Measurements from ENCODE around the gene CTSW. TPM values are rescaled to one million over a fixed set of nuclear protein-coding genes. Genes with fewer than 3 reads are reported as not detected.

The CTSW gene
- total RNA-seq, 4 donors from 2014 or later, result 1.1 to 1.8 TPM; not detected in 2

DNA sequence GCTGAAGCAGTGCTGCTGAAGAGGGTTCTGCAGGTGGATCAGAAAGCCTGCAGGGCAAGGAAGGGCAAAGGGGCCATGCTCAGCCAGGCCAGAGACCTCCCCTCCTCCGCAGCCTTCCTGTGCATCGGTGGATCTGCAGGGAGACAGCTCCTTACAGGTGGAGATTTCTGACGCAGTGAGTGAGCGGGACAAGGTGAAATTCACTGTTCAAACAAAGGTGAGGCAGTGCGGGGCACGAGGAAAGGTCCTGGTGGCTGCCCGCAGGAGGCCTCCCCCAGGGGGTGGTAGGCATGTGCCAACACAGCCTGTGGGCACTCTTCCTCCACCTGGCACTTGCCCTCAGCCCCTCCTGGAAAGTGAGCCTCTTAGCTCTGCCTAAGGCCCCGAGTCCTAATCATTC lies 30.3 kb upstream of the CTSW start:
- intact Hi-C loops (cut with DNase I; ENCODE audit: low total_unique reads), result no loop called here
- Histone ChIP-seq H3K4me1 (peaks cover 16 to 28% (median 26%) of the 10 kb centered on the region in 4 donors), H3K27ac (no peak overlapping the region), H3K36me3 (peaks cover 0 to 16% (median 1%) of the 10 kb centered on the region in 4 donors), H3K9me3 (no peaks in the 10 kb centered on the region), H3K4me3 (no peak overlapping the region), H3K27me3 (no peaks in the 10 kb centered on the region)
- peak; percentile 27 for DNase-seq
- in situ Hi-C loops (cut with MboI; ENCODE audit: low pct_ligation_motif_present in 1 of 4, low pct_unique_long_range_greater_than_20kb in 1 of 4, low sequenced_read_pairs in 3 of 4), result no loop called here
- TF ChIP-seq CTCF (IDR thresholded peaks at IDR 0.05), result no peak
- TF ChIP-seq EP300 (IDR thresholded peaks at IDR 0.05; ENCODE audit: low read depth), result no peak
- no peak for TF ChIP-seq POLR2AphosphoS5 (IDR thresholded peaks at IDR 0.05)
- no peak for TF ChIP-seq POLR2A (IDR thresholded peaks at IDR 0.05)
- 58% methylated on average over 8 of the region's 8 CpGs; no CpG with 5 or more reads in 1 of the 2 donors for WGBS, 2 donors (ENCODE audit: low coverage in 1 of 2)

GRCh38 chr11:65849771-65850216 lies 29.8 kb upstream of the CTSW start:
- Histone ChIP-seq H3K4me1 (peaks cover 16 to 32% (median 28%) of the 10 kb centered on the region in 4 donors), H3K27ac (no peak overlapping the region), H3K9me3 (no peaks in the 10 kb centered on the region), H3K4me3 (no peak overlapping the region), H3K27me3 (no peaks in the 10 kb centered on the region), H3K36me3 (peaks cover 0 to 20% (median 3%) of the 10 kb centered on the region in 4 donors)
- intact Hi-C loops (cut with DNase I; ENCODE audit: low total_unique reads) (no loop called here), in situ Hi-C loops (cut with MboI; ENCODE audit: low pct_ligation_motif_present in 1 of 4, low pct_unique_long_range_greater_than_20kb in 1 of 4, low sequenced_read_pairs in 3 of 4) (no loop called here)
- no peak for TF ChIP-seq CTCF (IDR thresholded peaks at IDR 0.05)
- peak; percentile 22 for TF ChIP-seq POLR2A (IDR thresholded peaks at IDR 0.05)
- peak in 1 of 3 donors; percentile 3 for TF ChIP-seq POLR2AphosphoS5 (IDR thresholded peaks at IDR 0.05)
- WGBS, 2 donors (ENCODE audit: low coverage in 1 of 2), result 72% methylated on average over 16 of the region's 16 CpGs; no CpG with 5 or more reads in 1 of the 2 donors
- no peak for DNase-seq

- Histone ChIP-seq H3K27ac (no peak overlapping the region), H3K36me3 (peaks cover under 1 to 26% (median 9%) of the 10 kb centered on the region in 4 donors), H3K9me3 (no peaks in the 10 kb centered on the region), H3K4me1 (peaks cover 21 to 39% (median 33%) of the 10 kb centered on the region in 4 donors), H3K4me3 (no peak overlapping the region), H3K27me3 (no peaks in the 10 kb centered on the region)
- DNase-seq, result no peak
- 87% methylated on average over 20 of the region's 20 CpGs; no CpG with 5 or more reads in 1 of the 2 donors for WGBS, 2 donors (ENCODE audit: low coverage in 1 of 2)
- in situ Hi-C loops (cut with MboI; ENCODE audit: low pct_ligation_motif_present in 1 of 4, low pct_unique_long_range_greater_than_20kb in 1 of 4, low sequenced_read_pairs in 3 of 4), result no loop called here
- TF ChIP-seq POLR2AphosphoS5 (IDR thresholded peaks at IDR 0.05) (peak in 2 of 3 donors; percentile 10 to 30), EP300 (IDR thresholded peaks at IDR 0.05; ENCODE audit: low read depth) (no peak)
- intact Hi-C loops (cut with DNase I; ENCODE audit: low total_unique reads), result no loop called here
These were observed 29.2 kb upstream of the CTSW start for GRCh38 chr11:65850217-65851082.

DNA sequence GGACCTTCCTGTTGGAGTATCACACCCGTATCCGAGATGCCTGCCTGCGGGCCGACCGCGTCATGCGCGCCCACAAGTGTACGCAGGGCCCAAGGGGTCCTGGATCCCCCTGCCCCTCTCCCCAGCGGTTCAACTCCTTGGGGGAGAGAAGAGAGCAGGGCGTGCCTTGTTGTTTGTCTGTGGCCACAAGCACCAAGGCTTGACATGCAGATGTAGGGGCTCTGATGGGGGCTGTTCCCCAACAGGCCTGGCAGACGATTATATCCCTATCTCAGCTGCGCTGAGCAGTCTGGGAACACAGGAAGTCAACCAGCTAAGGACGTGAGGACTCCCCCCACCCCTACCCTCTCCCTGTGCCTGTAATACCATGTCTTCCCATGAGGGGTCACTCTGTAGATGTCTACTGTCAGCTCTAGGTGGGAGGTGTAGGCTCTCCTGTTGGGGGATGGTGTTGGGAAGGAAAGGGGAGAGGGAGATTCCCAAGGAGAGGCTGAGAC lies 28.5 kb upstream of the CTSW start:
- no peak for DNase-seq
- 89% methylated on average over 14 of the region's 14 CpGs; no CpG with 5 or more reads in 1 of the 2 donors for WGBS, 2 donors (ENCODE audit: low coverage in 1 of 2)
- no peak overlapping the region for H3K27ac ChIP-seq
- peaks cover 28 to 46% (median 40%) of the 10 kb centered on the region in 4 donors for H3K4me1 ChIP-seq
- in situ Hi-C loops (cut with MboI; ENCODE audit: low pct_ligation_motif_present in 1 of 4, low pct_unique_long_range_greater_than_20kb in 1 of 4, low sequenced_read_pairs in 3 of 4), result no loop called here
- H3K36me3 ChIP-seq, result peaks cover 2 to 28% (median 14%) of the 10 kb centered on the region in 4 donors
- TF ChIP-seq CTCF (IDR thresholded peaks at IDR 0.05) (peak in 4 of 5 experiments; percentile 33 to 78 (median 53)), POLR2AphosphoS5 (IDR thresholded peaks at IDR 0.05) (peak in 2 of 3 donors; percentile 17 to 39), POLR2A (IDR thresholded peaks at IDR 0.05) (no peak), EP300 (IDR thresholded peaks at IDR 0.05; ENCODE audit: low read depth) (no peak)
- no peak overlapping the region for H3K4me3 ChIP-seq
- no peaks in the 10 kb centered on the region for H3K9me3 ChIP-seq
- H3K27me3 ChIP-seq, result no peaks in the 10 kb centered on the region
- intact Hi-C loops (cut with DNase I; ENCODE audit: low total_unique reads), result no loop called here

All from transverse colon (tissue), 4 donors.